ENCODE results near the gene LMOD2.
"Not testable (repeated sequence)": the region's sequence is repeated elsewhere in the genome, so short reads cannot be mapped to it uniquely, and the experiment has no call there.

LMOD2 gene, protein sequence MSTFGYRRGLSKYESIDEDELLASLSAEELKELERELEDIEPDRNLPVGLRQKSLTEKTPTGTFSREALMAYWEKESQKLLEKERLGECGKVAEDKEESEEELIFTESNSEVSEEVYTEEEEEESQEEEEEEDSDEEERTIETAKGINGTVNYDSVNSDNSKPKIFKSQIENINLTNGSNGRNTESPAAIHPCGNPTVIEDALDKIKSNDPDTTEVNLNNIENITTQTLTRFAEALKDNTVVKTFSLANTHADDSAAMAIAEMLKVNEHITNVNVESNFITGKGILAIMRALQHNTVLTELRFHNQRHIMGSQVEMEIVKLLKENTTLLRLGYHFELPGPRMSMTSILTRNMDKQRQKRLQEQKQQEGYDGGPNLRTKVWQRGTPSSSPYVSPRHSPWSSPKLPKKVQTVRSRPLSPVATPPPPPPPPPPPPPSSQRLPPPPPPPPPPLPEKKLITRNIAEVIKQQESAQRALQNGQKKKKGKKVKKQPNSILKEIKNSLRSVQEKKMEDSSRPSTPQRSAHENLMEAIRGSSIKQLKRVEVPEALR

DNA sequence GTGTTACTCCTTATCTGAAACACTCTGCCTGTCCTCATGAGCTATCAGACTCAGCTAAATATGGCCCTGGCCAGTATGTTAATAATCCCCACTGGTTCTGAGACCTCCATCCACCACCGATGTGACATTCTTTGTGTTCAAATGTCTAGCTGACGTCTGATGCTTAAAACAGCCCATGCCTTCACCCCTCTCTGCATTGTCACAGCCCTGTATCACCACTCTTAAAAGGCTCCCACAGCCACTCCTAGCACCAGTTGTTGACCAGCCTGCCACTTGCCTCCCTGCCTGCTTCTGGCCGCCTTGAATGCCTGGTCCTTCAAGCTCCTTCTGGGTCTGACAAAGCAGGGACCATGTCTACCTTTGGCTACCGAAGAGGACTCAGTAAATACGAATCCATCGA is at the start of gene LMOD2:
Gene LMOD2, plus strand, starts transcription at position 253 of the 400 bp plus-strand sequence. Its CDS starts 98 bp downstream, at position 351.
- no peak for DNase-seq (ENCODE audit: low read depth)

DNA sequence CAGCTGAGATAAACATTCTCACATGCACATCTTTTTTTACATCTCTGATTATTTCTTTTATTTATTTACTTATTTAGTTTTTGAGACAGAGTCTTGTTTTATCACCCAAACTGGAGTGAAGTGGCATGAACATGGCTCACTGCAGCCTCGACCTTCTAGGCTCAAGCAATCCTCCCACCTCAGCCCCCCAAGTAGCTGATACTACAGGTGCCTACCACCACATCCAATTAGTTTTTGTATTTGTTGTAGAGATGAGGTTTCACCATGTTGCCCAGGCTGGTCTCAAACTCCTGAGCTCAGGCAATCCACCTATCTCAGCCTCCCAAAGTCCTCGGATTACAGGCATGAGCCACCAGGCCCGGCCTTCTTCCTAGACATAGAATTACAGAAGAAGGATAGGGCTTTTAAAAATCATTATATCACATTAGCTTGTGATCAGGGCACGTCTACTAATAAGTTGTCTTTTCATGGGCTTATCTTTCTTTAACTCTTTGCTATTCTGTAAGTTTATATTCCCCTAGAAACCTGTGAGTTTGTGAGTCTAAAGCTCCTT is 48.2 kb upstream of the LMOD2 start:
- DNase-seq (ENCODE audit: low read depth): no peak

DNA sequence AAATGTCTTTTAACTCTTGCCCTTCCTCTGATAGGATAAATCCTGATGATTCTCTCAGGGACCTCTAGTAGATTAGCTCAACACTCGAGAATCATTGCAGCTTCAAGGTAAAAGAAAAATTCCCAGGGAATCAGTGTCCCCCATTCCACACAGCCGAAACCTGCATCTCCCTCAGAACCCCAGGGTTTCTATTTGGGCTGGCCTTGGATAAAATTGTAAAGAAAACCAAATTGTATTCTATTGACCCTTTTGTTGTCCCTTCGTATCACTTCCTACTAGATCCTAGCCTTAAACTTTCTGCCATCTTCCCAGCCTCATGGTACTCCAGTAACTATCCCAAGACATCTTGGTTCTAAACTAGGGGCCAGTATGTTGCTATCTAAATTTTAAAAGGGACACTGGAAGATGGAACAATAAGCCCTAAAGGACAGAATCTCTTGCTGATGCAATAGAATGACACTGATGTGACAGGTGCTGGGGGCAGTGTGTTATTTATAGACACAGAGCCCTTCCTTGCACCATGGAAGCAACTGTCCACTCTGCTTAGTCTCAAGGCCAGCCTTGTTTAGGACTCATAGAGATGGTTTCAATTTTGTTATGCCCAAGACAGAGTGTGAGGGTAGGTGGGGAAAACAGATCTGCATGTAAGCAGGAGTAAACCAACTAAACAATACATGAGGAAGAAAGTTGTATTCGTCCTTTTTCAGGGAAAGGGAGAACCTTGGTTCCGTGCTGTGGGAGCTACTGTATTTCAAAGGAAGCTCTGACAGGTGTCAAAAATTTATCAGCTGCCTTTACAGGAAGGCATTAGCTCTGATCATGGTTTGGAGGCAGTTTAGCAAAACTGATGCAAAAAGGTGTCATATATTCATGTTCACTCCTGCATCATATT is 46.4 kb upstream of the LMOD2 start:
- DNase-seq (ENCODE audit: low read depth): no peak

DNA sequence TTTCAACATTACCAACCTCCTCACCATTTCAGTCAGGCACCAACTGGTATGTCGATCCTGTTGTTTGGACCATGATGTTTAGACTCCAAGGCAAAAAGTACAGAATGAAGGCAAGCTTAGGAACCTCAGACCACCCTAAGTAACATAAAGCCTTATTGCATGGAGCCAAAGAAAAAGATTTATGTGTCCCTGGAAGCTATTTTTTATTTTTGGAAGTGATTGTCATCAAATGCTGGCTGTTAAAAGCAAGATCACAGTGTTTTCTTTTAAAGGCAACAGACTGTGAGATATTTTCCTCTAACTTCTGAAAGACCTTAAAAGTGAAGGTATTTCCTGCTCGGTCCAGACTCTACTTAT is 45.8 kb upstream of the LMOD2 start:
- no peak for DNase-seq (ENCODE audit: low read depth)

DNA sequence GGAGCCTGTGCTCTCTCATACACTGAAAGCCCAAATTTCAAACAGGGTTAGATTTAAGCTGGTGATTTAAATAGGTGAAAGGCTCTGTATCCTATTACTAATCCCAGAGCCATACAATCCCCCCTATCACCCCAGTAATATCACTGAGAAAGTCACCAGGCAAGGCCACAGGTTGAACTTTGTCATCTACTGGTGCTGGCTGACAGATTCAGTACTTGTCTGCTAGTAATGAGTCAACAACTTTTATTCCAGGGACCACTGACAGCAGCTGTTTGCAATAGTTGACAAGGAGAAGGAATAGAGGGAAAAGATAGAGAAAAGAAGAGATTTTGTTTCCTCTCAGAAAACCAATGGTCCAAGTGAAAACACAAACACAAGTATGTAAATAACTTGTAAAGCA is 43.6 kb upstream of the LMOD2 start:
- no peak for DNase-seq (ENCODE audit: low read depth)

DNA sequence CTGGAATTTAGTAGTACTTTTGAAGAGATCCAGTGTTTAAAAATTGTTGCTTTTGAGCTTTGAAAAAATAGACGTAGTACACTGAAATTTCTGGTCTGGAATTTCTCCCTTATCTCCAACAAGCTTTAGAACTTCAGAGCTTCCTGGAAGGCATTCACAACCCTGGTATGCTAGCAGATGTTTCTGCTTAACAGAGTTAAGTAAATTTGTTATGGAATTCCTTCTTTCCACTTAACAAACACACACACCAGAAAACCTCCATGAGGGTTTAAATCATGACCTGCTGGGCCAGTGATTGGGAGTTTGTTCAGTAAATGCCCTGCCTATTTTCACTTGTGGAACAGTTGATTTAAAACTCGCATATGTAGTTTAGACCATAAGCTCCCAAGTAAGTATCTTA is 40.3 kb upstream of the LMOD2 start:
- no peak for DNase-seq (ENCODE audit: low read depth)

DNA sequence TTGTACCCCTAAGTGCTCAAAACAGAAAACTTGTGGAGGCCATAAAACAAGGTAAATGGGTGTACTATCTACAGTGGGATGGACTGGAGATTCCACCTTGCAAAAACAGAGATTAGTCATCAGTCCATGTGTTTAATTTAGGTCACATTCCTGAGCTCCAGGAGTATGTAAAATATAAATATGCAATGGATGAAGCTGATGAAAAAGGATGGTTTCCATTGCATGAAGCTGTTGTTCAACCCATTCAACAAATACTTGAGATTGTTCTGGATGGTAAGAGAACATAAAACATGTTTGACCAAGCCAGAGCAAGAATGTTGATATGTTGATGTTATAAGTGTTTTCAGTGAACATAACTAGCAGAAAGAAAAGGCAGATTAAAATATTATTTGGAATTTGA is 39.4 kb upstream of the LMOD2 start:
- no peak for DNase-seq (ENCODE audit: low read depth)

DNA sequence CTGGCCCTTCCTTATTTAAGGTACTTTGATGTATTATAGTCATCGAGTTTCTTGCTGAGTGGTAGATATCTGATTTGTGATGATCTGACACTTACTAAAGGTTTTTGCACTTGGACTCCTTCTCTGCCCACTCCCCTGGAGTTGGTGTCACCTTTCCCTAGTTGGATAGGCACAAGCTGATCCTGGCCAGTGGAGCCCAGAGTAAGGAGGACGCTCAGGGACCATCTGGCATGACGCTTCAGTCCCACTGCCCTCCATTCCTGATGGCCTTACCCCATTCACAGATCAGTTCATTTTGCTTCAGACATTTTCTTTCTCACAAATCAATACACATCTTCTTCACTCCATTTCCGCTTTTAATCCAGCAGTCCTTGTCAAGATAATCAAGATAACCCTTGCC is 34.0 kb upstream of the LMOD2 start:
- no peak for DNase-seq (ENCODE audit: low read depth)

DNA sequence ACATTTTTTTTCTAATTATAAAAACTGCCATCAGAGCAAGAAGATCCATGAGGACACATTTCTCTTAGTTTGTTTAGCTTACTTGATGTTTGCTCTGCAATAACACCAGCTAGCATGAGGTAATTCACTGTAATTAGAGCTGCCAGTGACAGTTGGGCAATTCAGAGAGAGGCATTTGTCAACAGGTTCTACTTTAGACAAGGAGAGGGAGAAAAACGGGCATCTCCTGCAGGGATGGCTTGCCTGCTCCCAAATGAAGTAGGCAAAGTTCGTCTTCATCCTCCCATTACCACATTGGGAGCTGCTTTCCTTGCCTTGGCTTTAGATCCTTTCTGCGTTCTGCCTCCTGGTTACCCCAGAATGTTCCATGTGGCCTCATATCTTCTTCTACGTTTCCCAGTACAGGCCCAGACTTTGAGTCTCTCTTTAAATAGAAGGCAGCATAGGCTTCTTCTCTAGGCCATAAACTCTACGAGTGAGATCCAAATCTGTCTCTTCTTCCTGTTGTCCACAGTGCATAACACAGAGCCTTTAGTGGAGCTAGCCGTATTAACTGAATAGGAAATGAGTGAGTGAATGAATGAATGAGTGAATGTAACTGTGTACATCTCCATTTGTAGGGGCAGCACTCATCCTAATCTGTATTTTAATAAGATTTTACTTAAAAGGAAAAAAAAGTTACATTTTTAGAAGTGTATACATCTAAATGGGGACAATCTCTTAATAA is 32.8 kb upstream of the LMOD2 start:
- no peak for DNase-seq (ENCODE audit: low read depth)

DNA sequence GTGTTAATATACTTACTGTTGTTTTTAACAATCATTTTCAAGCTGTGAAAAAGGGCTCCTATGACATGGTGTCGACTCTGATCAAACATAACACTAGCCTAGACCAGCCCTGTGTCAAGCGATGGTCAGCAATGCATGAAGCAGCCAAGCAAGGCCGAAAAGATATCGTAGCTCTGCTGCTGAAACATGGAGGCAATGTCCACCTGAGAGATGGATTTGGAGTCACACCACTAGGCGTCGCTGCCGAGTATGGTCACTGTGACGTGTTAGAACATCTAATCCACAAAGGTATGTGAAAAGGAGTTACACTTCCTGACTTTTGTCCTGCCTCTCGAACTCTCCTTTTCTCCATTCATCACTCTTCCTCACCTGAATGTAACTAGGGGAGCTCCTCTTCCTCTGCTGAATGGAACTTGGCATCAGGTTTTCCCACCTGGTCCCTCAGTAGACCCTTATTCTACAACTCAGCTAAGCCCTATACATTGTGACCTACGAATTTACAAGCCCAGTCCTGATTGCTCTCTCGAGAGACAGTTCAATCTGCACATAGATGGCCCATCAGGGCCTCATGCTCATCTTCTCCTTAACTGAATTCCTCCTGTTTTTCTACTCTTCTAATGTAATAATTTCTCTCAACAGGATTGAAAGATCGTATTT is 31.0 kb upstream of the LMOD2 start:
- peak; percentile 15 for DNase-seq (ENCODE audit: low read depth)

DNA sequence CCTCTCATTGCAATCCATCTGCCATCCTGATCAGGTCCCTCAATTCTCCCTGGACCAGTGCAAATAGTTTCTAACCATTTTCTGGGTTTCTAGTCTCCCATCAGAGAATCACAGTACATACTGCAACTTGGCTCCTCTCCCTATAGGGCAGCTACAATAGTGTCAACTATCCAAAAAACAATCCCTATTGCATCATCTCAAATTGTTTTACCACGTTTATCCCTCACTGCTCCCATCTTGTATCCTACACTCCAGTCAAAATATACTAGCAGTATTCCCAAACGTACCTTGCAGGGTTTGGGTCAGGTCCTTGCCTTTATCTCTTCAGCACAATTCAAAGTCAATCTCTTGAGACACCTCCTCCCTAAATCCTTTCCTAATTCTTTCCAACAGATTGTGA is 30.4 kb upstream of the LMOD2 start:
- no peak for DNase-seq (ENCODE audit: low read depth)

DNA sequence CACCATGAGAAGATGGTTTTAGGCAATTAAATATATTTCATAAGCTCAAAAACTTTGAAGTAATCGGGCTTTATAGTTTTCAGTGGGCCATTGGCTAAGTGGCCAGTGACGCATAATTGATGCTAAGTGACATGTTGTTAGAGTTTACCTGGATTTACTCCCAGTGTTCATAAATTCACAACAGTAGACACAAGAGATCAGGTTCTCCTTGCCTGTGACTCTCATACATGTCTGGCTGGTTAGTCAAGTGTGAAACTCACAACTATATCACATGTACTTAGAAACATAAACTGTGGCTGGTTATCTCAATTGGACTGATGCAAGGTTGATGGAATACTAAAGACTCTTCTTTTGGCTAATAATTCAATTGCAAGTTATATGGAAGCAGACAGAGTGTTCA is 27.8 kb upstream of the LMOD2 start:
- DNase-seq (ENCODE audit: low read depth): no peak

DNA sequence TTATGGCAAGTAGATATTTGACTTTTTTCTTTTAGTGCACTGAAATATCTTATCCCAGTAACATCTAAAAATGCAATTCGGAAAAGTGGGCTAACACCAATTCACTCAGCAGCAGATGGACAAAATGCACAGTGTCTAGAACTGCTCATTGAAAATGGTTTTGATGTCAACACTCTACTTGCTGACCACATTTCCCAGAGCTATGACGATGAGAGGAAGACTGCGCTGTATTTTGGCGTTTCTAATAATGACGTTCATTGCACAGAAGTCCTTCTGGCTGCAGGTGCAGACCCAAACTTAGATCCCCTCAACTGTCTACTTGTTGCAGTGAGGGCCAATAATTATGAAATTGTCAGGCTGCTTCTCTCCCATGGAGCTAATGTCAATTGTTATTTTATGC is 26.8 kb upstream of the LMOD2 start:
- no peak for DNase-seq (ENCODE audit: low read depth)

DNA sequence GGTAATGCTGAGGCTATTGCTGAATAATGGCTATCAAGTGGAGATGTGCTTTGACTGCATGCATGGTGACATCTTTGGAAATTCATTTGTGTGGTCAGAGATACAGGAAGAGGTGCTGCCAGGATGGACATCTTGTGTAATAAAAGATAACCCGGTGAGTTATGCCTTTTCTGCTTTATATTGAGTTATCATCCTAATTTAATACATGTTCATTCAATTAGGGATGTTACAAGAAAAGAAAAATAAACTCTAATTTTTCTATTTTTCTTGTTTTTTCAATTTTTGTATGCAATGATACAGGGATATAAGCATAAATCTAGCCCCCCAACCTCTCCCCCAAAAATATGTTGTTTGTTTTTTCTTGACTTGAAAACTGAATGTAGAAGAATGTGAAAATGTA is 26.4 kb upstream of the LMOD2 start:
- DNase-seq (ENCODE audit: low read depth): no peak

DNA sequence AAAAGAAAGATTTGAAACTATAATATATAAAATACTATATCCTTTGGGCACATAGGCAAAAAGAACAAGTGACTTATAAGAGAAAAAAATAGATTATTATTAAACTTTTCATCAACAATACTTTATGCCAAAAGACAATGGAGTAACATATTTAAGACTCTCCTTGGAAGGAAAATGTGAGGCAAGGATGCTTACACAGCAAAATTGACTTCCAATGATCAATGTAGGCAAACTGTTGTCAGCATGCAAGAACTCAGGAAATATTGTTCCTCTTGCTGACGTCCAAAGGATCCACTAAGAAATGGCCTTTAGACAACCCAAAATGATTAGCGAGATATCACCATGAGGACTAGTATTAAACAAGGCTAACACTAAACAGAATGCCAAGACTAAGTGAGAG is 22.9 kb upstream of the LMOD2 start:
- no peak for DNase-seq (ENCODE audit: low read depth)

DNA sequence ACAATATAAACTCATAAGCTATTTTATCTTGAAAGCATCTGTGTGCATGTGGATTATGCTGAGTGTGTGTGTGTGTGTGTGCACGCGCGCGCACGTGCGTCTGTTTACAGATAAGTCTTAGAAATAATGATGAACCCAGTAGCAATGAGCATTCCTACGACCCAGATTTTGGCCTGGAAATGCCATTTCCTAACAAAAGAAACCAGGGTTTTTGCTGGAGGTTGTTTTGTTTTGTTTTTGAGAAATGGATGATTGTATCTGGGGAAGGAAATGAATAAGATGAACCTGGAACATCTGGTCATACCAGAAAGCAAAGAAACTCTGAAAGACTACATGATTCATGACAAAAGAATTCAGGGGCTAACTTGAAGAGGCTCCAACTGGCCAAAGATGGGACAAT is 22.1 kb upstream of the LMOD2 start:
- DNase-seq (ENCODE audit: low read depth): no peak

DNA sequence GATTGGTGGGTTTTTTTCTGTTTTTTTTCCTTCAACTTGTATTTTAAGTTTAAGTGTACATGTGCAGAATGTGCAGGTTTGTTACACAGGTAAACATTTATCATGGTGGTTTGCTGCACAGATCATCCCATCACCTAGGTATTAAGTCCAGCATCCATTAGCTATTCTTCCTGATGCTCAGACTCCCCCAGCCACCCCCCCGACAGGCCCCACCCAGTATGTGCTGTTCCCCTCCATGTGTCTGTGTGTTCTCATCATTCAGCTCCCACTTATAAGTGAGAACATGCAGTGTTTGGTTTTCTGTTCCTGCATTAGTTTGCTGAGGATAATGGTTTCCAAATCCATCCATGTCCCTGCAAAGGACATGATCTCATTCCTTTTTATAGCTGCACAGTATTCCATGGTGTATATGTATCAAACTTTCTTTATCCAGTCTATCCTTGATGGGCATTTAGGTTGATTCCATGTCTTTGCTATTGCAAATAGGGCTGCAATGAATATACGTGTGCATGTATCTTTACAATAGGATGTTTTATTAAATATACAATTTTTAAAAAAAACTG is 21.6 kb upstream of the LMOD2 start:
- not testable (repeated sequence) for DNase-seq (ENCODE audit: low read depth)

DNA sequence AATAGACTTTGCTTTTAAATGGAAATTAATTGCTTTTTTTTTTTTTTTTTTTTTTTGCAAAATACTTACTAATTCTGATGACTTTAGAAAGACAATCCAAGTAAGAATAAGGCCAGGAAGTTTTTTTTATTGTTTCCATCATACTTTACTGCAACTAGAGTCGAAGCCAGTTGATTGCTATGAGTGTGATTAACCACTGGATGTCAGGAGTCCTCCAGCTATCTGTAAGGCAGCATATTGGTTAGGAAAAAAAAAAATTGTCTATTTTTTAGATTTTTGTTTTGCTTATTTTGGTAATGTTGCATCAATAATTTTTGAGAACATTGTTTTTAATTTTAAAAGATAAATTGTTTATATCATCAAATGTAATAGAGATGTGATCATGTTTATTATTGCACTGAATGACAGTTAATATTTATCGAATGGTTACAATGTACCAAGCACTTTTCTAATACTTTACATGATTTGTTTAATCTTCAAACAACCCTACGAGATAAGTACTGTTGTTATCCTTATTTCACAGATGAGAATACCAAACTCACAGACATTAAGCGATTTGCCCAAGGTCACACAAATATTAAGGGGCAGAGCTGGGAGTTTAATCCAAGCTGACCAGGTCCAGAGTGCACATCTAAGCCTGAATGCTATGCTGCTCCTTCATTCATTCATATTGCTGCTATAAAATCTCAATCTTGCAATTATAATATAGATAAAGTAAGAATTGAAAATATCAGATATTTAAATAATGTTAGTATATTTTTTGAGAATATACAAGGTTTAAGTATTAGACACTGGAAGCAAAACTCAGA is 19.9 kb upstream of the LMOD2 start:
- no peak for DNase-seq (ENCODE audit: low read depth)

DNA sequence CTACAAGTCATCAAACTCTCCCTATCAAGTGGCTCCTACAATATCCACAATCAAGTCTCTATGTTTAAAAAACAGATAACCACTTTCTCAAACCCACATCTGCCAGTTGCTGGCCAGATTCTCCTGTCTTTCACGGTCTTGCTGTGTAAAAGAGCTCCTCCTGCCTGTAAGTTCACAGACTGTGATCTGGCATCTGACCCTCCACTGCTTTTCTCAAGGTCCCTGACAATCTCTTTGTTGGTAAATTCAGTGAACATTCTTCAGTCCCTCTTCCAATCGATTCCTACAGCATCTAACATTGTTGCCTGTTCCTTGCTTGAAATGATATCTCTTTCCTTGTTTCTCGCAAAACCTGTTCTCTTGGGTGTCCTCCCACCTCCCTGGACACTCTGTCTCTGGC is 18.5 kb upstream of the LMOD2 start:
- no peak for DNase-seq (ENCODE audit: low read depth)

DNA sequence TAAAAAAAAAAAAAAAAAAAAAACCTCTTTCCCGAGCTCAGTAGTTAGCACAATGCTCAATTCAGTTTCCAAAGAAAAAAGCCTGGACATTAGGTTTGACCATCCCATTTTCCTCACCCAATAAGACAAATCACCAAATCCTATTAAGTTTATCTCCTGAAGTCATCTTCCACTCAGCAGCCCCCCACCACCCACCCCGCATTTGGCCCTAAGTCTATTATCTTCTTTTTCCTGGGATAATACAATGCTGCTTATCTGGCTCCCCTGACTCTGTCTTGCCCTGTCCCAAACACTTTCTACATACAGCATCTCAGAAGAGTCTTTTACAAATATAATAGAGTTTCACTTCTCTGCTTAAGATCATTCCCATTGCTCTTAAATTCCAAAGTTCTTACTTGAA is 17.8 kb upstream of the LMOD2 start:
- no peak for DNase-seq (ENCODE audit: low read depth)
